ENCODE data around the gene HHATL.

GRCh38 chr3:42746455-42747450 lies 44.2 kb upstream of the HHATL start:
- no peak for TF ChIP-seq POLR2AphosphoS5 (IDR thresholded peaks at IDR 0.05; ENCODE audit: low read depth, low read length)
- TF ChIP-seq POLR2A (IDR thresholded peaks at IDR 0.05; ENCODE audit: low read depth, low read length) = no peak
- no peak for TF ChIP-seq TAF1 (IDR thresholded peaks at IDR 0.05; ENCODE audit: borderline replicate concordance, low read depth, low read length)
